ENCODE data around the gene CTTNBP2.
A peak's percentile ranks its signal among the peaks of the same experiment; 100 is the strongest.

Gene CTTNBP2

DNA sequence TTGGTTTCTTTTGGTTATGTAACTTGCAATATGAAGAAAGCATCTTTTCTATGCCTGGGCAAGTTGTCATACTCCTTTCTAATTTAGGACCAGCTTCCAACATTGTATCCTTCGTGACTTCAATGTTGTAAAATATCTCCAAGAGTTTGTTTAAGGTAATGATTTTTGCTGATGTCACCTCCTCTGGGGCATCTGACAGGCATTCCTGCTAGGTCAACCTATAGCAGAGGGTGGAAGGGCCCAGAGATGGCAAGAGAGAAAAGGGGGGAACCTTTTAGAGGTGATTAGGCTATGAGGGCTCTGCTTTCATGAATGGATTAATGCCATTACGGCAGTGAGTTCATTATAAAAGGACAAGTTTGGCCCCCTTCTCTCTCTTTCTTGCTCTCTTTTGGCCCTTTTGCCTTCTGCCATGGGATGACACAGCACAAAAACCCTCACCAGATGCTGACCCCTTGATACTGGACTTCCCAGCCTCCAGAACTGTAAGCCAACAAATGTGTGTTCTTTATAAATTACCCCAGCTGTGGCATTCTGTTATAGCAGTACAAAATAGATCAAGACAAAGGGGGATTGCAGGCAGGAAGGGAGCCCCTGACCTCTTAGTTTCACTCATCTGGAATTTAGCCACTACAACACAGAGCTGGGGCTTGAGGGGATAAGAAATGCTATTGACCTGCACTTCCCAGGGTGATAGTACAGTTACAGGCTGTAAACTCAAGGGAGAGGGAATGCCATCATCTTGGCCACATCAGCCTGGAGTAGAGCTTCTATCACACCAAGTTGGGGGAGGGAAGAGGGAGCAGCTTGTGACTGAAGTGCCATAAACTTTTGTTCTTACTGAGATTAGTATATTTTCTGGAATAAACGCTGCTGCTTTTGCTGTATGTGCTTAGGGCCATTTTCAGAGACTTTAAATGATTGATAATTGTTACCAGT lies 197.5 kb downstream of the CTTNBP2 start:
- H3K36me3 Mint-ChIP-seq (ENCODE audit: low read depth) = no peaks in the 10 kb centered on the region
- H3K27ac Mint-ChIP-seq = no peak overlapping the region
- H3K4me3 Mint-ChIP-seq = no peak overlapping the region
- H3K4me1 Mint-ChIP-seq = peaks cover 23% of the 10 kb centered on the region
- H3K9me3 Mint-ChIP-seq = no peaks in the 10 kb centered on the region
- no peaks in the 10 kb centered on the region for H3K27me3 Mint-ChIP-seq (ENCODE audit: low read depth)
- TF ChIP-seq, protein P1, sequence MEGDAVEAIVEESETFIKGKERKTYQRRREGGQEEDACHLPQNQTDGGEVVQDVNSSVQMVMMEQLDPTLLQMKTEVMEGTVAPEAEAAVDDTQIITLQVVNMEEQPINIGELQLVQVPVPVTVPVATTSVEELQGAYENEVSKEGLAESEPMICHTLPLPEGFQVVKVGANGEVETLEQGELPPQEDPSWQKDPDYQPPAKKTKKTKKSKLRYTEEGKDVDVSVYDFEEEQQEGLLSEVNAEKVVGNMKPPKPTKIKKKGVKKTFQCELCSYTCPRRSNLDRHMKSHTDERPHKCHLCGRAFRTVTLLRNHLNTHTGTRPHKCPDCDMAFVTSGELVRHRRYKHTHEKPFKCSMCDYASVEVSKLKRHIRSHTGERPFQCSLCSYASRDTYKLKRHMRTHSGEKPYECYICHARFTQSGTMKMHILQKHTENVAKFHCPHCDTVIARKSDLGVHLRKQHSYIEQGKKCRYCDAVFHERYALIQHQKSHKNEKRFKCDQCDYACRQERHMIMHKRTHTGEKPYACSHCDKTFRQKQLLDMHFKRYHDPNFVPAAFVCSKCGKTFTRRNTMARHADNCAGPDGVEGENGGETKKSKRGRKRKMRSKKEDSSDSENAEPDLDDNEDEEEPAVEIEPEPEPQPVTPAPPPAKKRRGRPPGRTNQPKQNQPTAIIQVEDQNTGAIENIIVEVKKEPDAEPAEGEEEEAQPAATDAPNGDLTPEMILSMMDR (IDR thresholded peaks at IDR 0.05; ENCODE audit: unreplicated experiment in 3 of 3) = no peak

GRCh38 chr7:117674617-117675016 lies 198.6 kb downstream of the CTTNBP2 start:
- peak overlapping the region in 1 of 3 experiments; percentile 50 for H3K27ac Mint-ChIP-seq
- TF ChIP-seq, protein P1 (IDR thresholded peaks at IDR 0.05; ENCODE audit: unreplicated experiment in 3 of 3) = no peak
- no peaks in the 10 kb centered on the region for H3K27me3 Mint-ChIP-seq (ENCODE audit: low read depth)
- no peaks in the 10 kb centered on the region for H3K36me3 Mint-ChIP-seq (ENCODE audit: low read depth)
- peaks cover 23% of the 10 kb centered on the region for H3K4me1 Mint-ChIP-seq
- no peaks in the 10 kb centered on the region for H3K9me3 Mint-ChIP-seq
- H3K4me3 Mint-ChIP-seq = no peak overlapping the region

DNA sequence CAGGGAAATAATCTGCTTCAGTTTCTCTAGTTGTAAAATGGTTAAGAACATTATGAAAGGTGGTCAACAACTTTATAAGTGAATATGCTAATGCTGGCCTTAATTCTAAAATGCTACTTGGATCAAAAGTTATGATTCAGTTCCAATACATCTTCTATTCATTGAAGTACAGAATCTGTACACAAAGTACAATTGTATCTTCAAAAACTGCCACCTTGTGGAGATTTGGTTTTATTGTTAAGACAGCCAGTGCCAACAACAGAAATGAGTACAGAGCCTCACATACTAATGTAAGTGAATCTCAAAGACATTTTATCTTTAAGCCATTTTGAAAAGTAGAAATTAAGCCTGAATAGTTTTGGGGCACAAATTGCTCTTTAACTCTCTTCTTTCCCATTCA lies 199.4 kb downstream of the CTTNBP2 start:
- Mint-ChIP-seq H3K4me3 (peak overlapping the region in 2 of 3 experiments; percentile 32 to 51), H3K27ac (peak overlapping the region; percentile 49 to 93 (median 68)), H3K4me1 (peaks cover 23% of the 10 kb centered on the region), H3K27me3 (ENCODE audit: low read depth) (no peaks in the 10 kb centered on the region), H3K36me3 (ENCODE audit: low read depth) (no peaks in the 10 kb centered on the region), H3K9me3 (no peaks in the 10 kb centered on the region)
- TF ChIP-seq, protein P1 (IDR thresholded peaks at IDR 0.05; ENCODE audit: unreplicated experiment in 3 of 3) = peak; percentile 39 to 49 (median 42)

- H3K27me3 Mint-ChIP-seq (ENCODE audit: low read depth) = no peaks in the 10 kb centered on the region
- TF ChIP-seq, protein P1 (IDR thresholded peaks at IDR 0.05; ENCODE audit: unreplicated experiment in 3 of 3) = no peak
- H3K4me3 Mint-ChIP-seq = peak overlapping the region in 2 of 3 experiments; percentile 26 to 51
- H3K27ac Mint-ChIP-seq = peak overlapping the region; percentile 49 to 93 (median 68)
- no peaks in the 10 kb centered on the region for H3K36me3 Mint-ChIP-seq (ENCODE audit: low read depth)
- H3K9me3 Mint-ChIP-seq = no peaks in the 10 kb centered on the region
- peaks cover 23% of the 10 kb centered on the region for H3K4me1 Mint-ChIP-seq
These were observed 199.9 kb downstream of the CTTNBP2 start for GRCh38 chr7:117673367-117673766.

GRCh38 chr7:117672453-117672852 lies 200.8 kb downstream of the CTTNBP2 start:
- TF ChIP-seq, protein P1 (IDR thresholded peaks at IDR 0.05; ENCODE audit: unreplicated experiment in 3 of 3) = no peak
- Mint-ChIP-seq H3K4me3 (no peak overlapping the region), H3K9me3 (no peaks in the 10 kb centered on the region), H3K36me3 (ENCODE audit: low read depth) (no peaks in the 10 kb centered on the region), H3K4me1 (peaks cover 23% of the 10 kb centered on the region), H3K27ac (peak overlapping the region in 1 of 3 experiments; percentile 93), H3K27me3 (ENCODE audit: low read depth) (no peaks in the 10 kb centered on the region)

All from nephron (organoid).